GM18502 (cell line): ENCODE measurements around the gene CEP126.

ENCODE experiments used
- ATAC-seq: cut with Tn5 transposase; IDR thresholded peaks from one replicate; pipeline ENCODE4 v1.9.1; 2021; ENCODE audit warnings: mild to moderate bottlenecking; ENCODE audit not compliant: unreplicated experiment, poor library complexity

Gene CEP126, protein sequence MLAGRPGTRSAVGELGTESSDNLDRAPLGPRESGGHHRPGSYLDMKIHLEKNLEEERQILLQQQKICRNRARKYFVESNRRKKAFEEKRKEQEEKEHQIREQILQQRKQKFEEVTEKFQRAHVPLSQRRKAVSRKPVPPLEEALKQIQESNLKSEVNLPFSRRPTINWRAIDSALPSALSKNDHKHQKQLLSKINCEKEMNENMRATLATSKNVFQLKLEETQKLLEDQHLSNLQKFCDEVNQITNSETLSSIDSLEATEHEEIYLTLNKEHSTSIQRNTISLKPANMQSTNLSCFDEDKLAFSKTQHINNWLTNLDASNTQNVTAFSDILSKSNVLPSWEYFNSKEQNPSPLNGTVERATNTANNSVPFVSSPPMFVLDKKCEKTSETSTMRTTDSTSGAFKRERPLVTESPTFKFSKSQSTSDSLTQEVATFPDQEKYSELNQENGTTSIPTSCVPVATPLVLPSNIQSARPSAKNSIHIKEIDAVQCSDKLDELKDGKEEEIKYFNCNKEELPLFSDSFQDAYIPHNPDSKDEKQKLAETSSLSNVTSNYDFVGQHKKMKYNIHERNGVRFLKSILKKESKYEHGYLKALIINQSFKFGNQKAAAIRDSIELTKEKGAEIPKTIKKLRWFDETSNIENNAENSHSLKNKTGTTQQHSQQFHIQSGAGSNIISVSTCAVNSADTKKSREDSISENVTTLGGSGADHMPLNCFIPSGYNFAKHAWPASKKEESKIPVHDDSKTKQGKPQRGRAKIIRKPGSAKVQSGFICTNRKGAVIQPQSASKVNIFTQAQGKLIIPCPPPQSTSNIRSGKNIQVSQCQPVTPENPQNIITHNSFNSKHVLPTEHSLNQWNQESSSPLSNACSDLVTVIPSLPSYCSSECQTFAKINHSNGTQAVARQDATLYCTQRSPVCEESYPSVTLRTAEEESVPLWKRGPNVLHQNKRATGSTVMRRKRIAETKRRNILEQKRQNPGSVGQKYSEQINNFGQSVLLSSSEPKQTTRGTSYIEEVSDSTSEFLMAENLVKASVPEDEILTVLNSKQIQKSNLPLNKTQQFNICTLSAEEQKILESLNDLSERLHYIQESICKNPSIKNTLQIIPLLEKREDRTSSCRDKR

DNA sequence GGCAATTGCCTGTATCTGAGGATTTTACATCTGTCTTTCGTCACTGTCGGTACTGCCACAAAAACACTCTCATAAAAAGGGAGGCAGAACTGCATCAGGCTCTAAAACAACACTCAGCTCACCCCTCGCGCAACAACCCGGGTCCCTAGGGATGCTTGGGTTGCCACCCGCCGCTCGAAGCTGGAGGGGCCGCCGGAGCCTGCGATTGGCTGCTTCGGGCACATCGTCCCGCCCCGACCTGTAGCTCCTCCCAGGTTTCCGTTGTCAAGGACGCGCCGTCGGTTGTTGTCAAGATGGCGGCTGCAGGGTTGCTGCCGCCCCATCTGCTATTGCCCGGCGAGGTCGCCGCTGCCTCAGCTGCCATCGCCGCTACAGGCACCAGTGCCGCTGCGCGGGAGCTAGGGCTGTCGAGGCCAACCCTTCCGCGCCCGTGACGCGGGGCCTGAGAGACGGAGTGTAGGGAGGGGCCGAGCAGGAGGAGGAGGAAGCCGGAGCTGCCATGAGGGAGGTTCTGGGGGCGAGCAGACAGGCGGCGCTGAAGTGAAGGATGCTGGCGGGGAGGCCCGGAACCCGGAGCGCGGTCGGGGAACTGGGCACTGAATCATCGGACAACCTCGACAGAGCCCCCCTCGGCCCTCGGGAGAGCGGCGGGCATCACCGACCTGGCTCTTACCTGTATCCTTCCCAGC lies at the start of gene CEP126:
CEP126 (plus strand) TSS at position 273 of the 689 bp plus-strand sequence; CDS start at position 548, 275 bp downstream.
- ATAC-seq, result peak; percentile 100

DNA sequence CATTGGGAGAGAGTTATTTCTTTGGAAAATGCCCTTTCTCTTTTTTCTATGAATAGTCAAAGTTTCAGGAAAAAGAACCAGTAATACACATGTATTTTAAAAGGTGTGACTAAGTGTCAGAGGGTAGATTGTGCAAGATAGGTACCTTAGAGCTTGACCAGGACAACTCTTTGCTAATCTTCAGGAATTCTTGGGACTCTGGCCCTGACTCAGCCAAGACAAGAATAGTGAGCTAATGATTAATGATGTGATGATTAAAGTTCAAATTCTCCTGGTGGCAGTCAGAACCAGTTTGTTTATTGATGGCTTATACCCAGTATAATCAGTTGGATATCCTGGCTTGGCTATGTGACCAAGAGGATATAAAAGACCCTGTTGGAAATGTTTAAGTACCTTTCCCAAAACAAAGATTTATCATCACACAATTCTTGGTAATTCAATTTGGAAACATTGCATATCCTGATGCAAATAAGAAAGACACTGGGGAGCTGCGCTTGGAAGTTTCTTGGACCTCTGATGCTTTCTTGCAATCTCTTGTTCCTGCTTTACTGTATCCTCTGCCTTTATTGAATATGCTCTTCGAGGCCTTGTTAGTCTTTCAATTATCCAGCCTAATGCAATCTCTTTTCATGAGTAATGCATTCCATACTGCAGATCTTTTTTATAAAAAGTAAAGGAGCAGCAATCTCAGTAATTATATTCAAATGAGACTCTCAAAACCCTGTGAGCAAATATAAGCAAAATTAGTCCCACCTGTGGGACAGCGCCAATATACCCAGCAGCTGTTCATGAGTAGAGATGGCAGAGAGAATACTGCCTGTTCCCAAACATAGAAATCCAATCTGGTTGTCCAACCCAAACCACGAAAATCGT lies 48.0 kb upstream of the CEP126 start:
- ATAC-seq, result no peak

DNA sequence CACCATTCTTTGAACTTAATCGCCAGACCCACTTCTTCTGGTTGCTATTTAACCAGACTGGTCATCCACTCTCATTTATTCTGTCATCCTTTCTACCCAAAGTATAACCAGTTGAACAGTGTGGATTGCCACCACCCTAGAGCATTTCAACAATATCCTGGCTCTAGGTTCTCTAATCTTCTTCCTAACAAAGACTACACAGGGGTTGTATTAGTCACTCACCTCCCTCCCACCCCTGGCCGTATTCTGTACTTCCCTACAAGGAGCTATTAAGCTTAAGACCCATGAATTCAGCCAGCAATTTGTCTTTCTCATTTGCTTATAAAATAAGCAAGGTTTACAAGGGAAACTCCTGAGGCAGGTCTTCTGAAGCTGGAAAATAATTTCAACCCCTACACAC lies 46.9 kb upstream of the CEP126 start:
- ATAC-seq, result no peak

DNA sequence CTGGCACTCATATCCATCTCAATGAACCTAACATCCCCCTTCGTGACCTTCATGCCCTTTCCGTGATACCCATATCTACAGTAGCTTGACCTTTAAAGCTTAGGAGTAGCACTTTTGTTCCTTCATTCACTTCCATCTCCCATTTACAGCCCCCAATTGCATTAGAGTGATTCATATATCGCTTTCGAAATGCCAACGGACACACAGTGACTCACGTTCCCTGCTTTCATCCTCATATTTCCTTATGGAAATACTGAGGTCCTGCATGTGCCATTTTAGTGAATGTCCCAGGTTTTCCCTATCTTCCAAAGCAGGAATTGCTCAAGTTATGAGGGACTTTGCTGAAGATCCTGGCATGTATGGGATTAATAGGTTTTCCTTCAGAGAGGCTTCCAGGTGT lies 44.3 kb upstream of the CEP126 start:
- no peak for ATAC-seq

DNA sequence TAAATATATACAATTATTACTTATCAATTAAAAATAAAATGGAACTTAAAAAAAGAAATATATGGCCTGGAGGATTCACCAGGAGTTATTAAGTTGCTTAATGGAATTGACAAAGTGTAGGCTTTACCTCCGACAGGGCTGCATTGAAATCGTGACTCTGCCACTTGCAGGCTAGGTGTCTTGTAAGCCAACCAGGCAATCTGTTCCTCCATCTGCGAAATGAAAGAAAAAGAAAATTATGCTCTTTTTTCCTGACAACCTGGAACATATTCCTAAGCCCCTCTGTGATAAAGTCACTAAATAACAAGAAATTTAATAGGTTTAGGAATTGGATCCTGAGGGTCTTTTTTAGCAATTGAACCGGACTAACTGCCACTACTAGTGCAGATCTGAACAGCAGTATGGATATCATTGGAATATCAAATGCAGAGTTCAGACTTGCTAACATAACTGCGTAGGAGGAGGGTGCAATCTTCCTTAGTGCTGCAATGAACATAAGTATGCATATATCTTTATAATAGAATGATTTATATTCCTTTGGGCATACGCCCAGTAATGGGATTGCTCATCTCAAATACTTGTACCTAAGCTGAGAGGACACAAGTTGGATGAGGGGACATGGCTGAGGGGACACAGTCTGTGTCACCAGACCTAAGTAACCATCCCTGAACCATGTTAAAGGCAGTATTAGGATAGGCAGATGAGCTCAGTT lies 42.5 kb upstream of the CEP126 start:
- no peak for ATAC-seq

DNA sequence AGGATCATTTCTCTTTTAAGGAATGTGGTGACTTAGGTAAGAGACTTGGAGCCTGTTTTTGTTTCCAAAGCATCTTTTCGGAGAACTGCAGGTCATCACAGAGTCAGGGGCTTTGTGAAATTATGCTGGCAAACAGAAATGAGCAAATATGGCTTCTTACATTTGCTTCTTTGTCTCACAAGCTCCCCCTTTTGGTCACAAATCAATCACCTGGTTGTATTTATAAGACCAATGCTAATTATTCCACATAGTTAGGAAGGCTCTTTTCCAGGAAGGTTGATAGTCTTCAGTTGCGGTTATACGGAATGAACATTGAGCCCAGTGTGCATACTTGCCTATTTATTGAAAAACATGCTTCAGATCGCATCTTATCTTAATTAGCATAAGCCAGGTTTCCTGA lies 34.6 kb upstream of the CEP126 start:
- peak; percentile 58 for ATAC-seq

DNA sequence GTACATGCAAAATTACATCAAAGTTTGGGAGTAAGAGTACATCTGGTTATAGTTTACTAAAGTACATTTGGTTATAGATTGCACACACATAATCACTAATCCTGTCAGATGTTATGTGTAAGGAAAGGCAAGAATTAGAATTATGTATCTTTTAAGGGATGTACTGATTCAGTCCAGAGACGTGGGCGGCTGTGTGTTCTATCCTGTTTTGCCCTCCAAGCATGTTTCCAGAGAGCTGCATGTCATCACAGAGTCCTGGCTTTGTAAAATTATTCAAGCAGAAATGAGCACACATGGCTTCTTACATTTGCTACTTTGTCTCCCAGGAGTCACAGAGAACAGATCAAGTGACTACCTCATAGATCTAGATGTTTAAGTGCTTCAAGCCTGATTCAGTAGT lies 33.2 kb upstream of the CEP126 start:
- ATAC-seq, result no peak

DNA sequence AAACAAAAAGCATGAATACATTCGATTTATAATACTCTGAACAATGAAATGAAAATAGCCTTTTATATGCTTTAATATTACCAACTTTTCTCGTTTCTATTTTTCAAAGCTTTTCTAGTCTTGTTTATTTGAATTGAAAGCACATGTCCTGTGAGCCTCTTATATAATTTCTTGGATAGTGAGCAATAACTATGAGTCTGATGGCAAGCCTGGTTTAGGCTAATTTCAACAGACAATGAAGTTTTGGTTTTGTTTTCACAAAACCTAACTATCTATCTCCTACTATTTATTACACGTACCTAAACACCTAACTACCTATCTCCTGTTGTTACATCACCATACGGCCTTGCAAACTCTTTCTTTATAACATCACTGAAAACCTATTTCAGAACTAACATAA lies 29.2 kb upstream of the CEP126 start:
- no peak for ATAC-seq

DNA sequence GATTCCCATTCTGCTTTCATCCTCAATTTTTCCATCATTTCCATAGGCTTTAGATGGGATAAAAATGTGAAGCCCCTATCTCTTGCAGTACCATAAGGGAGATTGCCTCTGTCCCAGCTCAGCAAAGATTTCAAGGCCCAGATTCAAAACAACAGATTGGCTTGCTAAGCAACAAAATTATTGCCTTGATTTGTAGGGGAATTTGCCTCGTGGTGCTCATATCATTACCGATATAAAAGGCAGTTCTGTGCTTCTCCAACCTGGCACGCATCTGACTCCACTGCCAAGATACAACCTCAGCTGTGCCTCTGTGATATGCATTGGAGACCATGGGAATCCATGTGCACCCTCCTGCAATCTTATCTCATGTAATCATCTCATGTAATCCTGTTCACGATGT lies 25.0 kb upstream of the CEP126 start:
- ATAC-seq, result no peak

DNA sequence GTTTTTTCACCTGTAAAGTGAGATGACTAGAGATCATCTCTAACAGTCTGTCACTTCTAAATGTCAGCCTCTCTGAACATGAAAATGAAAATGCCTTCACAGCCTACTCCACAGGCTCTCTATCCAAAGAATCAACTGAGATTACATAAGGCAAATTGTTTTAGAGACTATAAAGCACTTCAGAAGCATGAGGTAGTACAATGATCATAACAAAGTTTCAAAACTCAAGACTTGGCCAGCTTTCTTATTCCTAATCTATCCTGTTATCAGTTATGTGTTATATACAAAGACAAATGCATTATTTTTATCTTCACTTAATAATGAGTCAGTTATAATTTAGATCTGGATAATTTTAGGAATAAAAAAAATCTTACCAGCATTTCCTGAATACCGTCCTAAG lies 20.3 kb upstream of the CEP126 start:
- ATAC-seq, result no peak

DNA sequence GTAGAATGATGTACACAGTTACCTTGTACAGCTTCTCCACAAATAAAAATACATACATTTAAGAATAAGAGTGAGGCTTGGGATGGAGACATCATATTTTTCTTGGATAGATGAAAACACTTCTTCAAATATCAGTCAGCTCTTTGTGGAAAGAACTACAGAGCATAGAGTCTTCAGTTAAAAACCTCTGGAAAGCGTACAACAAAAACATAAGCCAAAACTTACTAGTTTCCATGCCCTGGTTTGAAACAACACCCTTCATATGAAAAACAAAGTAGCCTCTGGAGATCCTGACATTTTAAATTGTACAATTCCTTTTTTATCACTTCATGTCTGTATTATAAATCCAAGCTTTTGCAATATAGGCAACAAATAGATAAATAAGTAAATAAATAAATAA lies 7.0 kb upstream of the CEP126 start:
- ATAC-seq, result no peak

DNA sequence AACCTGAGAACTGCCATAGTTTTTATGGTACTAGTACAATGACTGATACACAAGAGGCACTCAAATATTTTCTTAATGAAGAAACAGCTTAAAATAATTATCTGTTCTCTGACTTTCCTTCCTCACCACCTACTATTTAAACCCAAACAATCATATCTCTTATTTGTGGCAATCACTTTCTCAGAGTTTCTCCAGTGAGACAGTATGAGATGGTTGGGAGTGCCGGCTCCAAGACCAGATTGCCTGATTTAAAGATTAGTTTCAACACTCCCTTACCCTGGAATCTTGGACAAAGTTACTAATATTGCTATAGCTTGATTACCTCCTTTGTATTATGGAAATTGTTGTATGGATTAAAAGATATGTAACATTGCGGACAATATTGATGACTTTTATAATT lies 5.7 kb upstream of the CEP126 start:
- ATAC-seq, result no peak

DNA sequence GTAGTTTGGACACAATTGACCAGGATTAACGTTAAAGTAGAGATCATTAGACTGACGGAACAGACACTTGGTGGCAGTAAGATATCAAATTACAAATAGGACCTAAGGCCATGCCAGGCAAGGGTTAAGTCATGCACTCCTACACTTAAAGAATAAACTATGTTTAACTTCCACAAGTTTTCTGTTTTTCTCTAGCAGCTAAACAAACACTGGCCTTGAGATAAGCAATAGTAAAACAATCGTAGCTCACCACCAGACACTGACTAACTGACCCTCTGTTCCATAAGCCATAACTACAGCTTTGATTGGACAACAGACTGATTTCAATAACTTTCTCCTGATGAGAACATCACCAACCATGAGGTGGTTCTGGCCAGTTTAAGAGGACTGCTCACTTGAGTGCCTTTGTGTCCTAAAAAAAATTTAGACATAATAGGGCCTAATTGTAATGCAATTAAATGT lies 2.0 kb upstream of the CEP126 start:
- no peak for ATAC-seq

DNA sequence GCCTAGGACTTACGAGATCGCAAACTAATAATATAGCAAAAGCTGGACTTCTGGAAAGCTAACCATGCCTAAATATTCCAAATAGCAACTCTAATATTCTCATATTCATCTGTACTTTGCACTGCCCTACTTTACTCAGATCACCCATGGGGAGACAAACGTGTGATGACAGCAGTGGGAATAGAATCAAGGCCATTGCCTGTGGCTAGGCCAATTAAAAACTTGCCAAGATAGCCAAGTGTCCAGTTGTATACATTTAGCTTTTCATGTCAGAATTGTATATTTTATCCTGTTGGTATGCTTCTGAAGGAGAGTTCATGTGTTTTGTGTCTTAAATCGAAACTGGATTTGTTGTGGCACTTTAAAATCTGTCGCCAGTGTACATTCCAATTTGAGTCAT lies 1.2 kb upstream of the CEP126 start:
- ATAC-seq, result no peak

DNA sequence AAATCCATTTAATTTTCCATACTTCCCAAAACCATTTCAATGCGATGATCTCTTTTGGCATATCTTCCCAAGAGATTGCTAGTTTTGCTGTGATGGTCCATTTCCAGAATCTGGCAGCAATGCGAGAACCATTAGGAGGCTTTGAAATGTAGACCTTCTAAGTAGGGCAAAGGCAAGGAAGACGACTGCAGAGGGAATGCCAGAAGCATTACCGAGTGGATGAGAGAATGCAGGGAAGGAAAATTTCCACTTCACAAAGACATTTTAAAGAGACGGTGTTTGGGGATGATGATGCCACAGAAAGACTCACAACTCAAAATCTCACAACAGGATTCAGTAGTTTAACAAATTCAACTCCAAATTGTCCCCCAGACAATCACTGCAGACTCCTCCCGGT lies 471 bp upstream of the CEP126 start:
- ATAC-seq, result no peak

DNA sequence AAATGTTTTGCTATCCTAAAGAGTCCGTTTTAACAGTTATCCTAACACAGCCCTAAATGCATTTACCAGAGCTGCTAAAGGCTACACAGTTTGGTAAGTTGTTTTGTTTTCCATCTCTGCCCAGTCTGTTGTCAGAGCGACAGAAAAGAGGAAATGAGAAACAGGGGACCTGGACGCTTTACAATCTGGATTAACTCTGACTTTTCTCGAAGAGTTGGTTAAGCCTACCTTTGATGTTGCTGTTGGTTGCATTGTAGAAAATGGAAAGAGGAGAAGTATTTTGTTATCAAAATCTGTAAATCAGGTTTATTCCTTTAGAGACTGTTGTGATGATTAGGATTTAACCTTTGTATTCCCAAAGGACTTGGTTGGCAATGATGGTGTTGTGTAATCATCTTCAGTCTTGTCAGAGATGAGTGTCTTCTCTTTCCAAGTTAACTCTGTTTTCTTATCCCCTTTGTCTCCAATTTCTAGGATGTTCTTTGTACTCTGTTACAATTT lies 1.0 kb downstream of the CEP126 start:
- peak; percentile 42 for ATAC-seq

DNA sequence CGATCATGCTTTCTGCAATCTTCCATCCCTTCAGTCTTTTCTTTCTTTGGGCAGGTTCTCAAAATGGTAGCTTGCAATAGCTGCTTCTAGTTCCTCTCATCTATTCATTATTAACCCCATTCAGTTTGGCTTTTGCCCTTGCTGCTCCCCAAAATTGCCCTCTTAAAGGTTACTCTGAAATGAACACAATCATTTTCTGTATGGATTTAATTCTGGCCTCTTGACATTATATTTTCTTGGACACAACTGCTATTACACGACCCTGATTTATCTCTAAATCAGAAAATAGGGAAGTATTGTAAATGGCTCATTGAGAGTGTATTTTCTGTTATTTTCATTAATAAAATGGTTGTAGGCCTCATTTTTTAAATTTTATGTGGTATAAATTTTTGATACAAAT lies 1.6 kb downstream of the CEP126 start, which contains the start of gene ANGPTL5:
ANGPTL5 (minus strand) TSS at position 101 of the 400 bp plus-strand sequence. CDS start 8,613 bp downstream, outside the sequence.
- no peak for ATAC-seq

DNA sequence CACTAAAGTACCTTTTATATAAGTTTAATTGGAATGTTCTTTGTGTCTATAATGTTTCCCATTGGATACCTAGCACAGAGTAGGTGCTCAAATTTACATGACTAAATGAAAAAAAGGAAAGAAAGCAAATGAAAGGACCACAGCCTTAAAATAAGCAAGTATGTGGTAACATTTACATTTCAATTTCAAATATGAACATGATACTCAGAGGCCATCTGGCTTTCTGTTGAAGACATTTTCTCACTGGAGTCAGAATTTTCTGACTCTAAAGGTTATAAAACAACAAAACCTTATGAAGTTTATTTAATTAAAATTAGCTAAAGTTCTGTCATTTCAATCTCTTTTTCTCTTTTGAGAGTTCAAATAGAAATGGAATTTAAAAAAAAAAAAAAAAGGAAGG lies 2.4 kb downstream of the CEP126 start:
- no peak for ATAC-seq
